Effector CD8-positive, alpha-beta T cell (primary cell): ENCODE measurements around the gene CFAP97D2.
"Not testable (repeated sequence)": the region's sequence is repeated elsewhere in the genome, so short reads cannot be mapped to it uniquely, and the experiment has no call there.

Source experiments
- DNase-seq: peaks from one replicate; lab custom pipeline; 2025; lab: John Stamatoyannopoulos, UW
- total RNA-seq, 4 experiments: gene quantifications; one replicate each; lab custom pipeline; 2026; lab: John Stamatoyannopoulos, UW

Gene CFAP97D2
- total RNA-seq = 0.09 to 3.1 (median 0.43) reads per million in 4 experiments

DNA sequence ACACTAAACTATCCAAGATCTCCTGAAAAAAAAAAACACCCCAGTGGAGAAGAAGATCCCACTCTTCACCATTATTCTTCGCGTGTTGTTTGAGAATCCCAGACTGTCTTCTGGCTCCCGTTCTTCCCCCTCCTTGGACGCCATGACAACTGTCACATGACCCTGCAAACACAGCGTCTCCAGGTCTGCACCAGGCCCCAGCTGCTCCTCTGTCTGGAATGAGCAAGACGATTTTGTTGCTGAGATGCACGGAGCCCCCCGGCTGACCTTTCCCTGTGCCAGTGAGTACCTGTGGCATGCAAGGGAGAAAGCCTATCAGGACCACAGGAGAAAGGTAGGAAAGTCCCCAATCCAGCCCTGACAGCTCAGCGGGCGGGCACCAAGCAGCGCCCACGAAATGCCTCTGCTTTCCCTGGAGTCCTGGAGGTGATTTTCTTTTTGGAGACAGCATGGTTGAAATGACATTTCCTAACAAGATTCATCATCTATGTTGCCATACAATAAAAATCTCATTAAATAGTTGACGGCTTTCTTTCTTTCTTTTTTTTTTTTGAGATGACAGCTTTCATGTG is at the start of gene CFAP97D2:
TSS of gene CFAP97D2 (plus strand) at position 171 of the 572 bp plus-strand sequence. CDS start at position 245, 74 bp downstream.
- no peak for DNase-seq

DNA sequence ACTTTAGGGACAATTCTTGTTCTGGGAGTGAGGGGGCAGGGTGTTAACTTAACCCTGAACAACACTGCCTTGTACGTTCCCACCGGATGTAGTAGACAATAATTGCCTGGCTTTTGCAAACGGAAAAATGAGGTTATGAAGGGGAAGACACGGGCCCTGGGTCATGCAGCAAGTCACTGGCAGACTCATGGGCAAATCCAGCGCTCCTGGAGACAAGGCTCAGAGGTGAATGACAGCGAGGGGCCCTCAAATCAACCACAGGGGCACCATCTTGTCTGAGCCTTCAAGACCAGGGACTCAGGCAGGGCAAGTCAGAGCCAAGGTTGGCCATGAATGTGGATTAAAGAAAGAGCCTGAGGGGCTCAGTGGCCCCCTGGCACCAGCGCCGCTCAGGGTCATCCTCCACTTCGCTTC is 49.4 kb upstream of the CFAP97D2 start:
- DNase-seq = no peak

GRCh38 chr13:114130131-114130836 is 48.8 kb upstream of the CFAP97D2 start:
- DNase-seq = no peak

- DNase-seq = peak; percentile 32
Observed at GRCh38 chr13:114130837-114131582, 48.0 kb upstream of the CFAP97D2 start.

- no peak for DNase-seq
Observed at GRCh38 chr13:114131583-114132418, 47.3 kb upstream of the CFAP97D2 start.

GRCh38 chr13:114132419-114133121 is 46.5 kb upstream of the CFAP97D2 start, which contains the start of gene RASA3:
RASA3 (minus strand) TSS chr13:114132623; CDS start chr13:114132489, 134 bp downstream.
- DNase-seq = peak; percentile 50

GRCh38 chr13:114133126-114133525 is 45.9 kb upstream of the CFAP97D2 start:
- DNase-seq = not testable (repeated sequence)

DNA sequence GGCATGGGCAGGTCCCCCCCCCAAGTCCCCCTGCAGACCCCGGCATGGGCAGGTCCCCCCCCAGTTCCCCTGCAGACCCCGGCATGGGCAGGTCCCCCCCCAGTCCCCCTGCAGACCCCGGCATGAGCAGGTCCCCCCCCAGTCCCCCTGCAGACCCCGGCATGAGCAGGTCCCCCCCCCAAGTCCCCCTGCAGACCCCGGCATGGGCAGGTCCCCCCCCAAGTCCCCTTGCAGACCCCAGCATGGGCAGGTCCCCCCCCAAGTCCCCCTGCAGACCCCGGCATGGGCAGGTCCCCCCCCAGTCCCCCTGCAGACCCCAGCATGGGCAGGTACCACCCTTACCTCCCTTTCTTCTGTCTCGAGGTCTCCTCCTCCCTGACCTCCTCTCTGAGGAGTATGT is 45.5 kb upstream of the CFAP97D2 start:
- DNase-seq = not testable (repeated sequence)

- no peak for DNase-seq
Observed at GRCh38 chr13:114134111-114134943, 44.7 kb upstream of the CFAP97D2 start.

DNA sequence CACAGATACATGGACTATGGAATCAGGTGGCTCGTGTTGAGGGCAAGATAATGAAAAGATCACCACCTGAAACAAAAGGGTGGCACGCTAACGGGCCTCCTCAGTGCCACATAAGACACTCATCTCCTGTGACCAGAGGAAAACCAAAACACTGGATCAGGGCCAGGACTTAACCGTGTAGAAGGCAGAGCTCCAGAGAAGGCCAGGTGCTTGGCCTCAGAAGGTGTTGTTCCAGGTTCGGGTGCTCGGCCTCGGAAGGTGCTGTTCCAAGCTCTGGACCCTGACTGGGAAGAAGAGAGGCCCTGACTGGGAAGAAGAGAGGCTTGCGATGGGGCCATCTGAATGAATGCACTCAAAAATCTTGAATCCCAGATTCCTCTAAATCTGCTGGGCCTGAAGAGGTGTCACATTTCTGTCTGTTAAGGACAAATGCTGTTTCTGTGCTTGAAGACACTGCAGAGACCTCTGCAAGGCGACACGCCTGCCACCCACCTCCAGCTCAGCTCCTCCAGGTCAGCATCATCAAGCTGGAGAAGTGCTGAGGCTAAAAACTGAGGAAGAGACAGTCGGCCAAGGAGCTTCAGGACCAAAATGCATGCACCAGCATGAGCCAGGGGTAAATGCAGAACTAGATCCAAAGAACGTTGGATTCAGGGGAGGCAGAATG is 44.0 kb upstream of the CFAP97D2 start:
- no peak for DNase-seq

DNA sequence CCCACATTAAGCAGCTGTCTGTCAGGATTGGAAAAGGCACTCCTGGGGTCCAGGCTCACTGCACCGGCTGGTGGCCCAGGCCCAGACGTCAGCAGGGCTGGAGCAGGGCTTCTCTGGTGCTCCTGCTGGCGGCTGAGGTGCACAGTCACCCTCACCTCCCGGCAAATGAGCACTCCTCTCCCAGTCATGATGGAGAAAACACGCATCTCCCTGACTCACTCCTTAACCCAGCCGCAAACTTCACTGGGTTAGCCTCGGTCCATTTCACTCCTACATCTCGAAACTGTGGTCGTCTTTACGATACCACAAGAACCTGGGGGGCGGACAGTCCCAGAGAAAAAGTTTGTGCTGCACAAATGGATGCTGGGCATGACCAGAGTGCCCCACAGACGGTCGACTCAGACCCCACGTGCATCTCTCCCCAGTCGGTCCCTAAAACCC is 43.3 kb upstream of the CFAP97D2 start:
- no peak for DNase-seq

DNA sequence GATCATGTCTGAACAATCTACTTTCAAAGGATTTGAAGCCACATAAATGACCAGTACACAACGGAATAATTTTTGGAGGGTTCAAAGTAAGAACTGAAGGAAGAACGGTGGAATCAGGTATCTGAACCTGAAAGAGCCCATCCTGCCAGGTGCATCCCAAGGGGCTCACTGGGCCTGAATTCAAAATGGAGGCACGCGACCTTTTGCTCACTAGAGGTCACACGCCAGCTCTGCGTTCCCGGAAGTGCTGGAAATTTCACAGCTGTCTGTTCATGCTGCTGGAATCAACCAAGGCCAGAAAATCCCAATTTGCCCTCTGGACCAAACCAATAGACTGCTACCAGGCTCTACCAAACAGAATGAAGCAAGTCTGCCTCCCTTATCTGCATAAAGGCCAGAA is 42.5 kb upstream of the CFAP97D2 start:
- no peak for DNase-seq

DNA sequence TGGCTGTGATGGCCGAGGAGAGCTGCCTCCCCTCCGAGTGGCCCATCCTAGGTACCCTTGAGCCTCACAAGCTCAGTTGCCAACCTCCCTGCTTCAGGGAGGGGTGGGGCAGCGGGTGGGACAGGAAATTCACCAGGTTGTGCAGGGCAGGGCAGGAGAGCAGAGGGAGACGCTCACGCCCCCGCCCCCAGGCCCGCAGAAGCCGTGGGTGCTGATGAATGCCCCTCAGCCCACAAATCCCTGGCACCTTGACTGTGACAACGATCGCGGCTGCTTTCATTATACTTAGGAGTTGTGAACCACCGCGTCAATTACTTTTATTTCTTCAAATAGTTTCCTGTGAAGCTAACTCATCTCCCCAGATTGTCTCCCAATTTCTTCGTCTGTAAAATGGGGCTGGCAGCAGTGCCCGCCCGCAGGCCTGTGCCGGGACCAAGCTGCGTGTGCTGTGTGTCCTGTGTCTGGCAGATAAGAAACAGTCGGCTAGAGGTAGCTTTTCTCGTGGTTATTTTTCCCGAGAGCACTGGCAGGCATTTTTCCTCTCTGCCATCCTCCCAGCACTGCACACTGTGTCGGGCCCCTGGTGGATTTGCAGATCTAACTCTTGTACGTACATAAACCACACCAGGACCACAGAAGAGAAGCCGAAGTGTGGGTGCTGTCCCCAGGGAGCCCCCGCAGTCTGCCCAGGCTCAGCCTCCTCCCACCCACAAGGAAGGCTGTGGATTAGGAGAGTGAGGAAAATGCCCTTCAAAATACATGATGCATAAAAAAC is 38.7 kb upstream of the CFAP97D2 start:
- no peak for DNase-seq

- DNase-seq = no peak
Observed at GRCh38 chr13:114140906-114141250, 38.2 kb upstream of the CFAP97D2 start.

- no peak for DNase-seq
Observed at GRCh38 chr13:114141261-114141996, 37.6 kb upstream of the CFAP97D2 start.

DNA sequence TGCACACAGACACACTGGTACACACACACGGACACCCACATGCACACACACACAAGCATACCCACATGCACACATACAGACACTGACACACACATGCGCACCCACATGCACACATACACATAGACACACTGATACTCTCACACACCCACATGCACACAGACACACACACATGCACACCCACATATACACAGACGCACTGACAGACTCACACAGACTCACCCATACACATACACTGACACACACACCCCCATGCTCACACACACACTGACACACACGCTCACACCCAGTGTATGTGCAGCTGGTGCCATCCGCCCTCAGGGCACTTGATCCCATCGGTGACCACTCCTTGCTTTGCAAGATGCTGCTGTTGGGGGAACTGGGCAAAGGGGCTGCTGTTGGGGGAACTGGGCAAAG is 36.9 kb upstream of the CFAP97D2 start:
- DNase-seq = no peak

DNA sequence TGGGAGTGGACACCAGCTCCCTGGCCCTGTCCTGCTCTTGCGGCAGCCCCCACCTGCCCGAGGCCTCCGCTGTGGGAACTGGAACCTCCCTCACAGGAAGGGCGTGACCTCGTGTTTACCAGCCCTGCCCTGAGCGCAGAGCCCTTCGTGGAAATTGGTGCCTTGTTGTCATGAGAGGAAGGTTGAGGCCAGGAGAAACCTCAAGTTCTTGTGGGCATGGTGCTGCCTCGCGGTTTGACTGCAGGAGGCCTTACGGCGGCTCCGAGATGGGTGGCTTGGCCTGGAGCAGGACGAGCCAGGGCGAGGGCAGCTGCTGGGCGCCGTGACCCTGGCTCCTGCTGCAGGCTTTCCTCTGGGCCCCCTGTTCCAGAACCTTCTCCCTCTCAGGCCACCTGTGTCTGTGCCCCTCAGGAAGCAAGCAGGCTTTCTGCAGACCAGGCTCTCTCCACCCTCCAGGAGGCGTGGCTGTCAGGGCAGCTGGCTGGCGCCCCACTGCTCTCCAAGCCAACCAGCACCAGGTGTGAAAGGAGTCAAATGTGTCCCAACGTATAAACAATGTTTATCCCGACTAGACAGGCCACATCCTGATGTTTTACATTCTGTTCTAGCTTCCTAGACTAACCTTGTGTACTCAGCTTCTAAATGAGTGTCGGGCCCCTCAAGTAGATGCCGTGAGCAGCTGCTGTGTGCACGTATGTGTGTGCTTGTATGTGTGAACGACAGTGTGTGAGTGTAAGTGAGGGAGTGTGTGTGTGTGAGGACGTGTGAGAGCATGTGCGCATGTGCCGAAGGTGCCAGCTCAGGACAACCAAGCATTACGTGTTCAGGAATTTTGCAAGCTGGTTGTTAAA is 36.2 kb upstream of the CFAP97D2 start:
- DNase-seq = peak; percentile 38
